BLaER1 treated with 17β-estradiol and CSF1 and Interleukin-3, amounts not matched to agents 10 nM and 100 nM (cell line): ENCODE measurements around the gene LRRC73.
A peak's percentile ranks its signal among the peaks of the same experiment; 100 is the strongest.

Experiments
- H3K27ac ChIP-seq, 11 experiments: shearing (Covaris generic); formaldehyde crosslinking; 2 replicates each; pipeline ENCODE4 v1.8.1; 2022
- H3K27me3 ChIP-seq, 11 experiments: shearing (Covaris generic); formaldehyde crosslinking; 2 replicates each; pipeline ENCODE4 v1.8.1; 2022
- H3K36me3 ChIP-seq, 11 experiments: shearing (Covaris generic); formaldehyde crosslinking; 2 replicates each; pipeline ENCODE4 v1.8.1; 2022
- H3K4me1 ChIP-seq, 10 experiments: shearing (Covaris generic); formaldehyde crosslinking; 2 replicates each; pipeline ENCODE4 v1.8.1; 2022
- H3K4me2 ChIP-seq, 11 experiments: shearing (Covaris generic); formaldehyde crosslinking; 2 replicates each; pipeline ENCODE4 v1.8.1; 2022
- H3K4me3 ChIP-seq, 10 experiments: shearing (Covaris generic); formaldehyde crosslinking; 2 replicates each; pipeline ENCODE4 v1.8.1; 2022
- H3K9ac ChIP-seq, 11 experiments: shearing (Covaris generic); formaldehyde crosslinking; 2 replicates each; pipeline ENCODE4 v1.8.1; 2022
- H3K9me3 ChIP-seq, 11 experiments: shearing (Covaris generic); formaldehyde crosslinking; replicated peaks in 1 of 11; 2 replicates each; pipeline ENCODE4 v1.8.1; 2022
- H4K20me1 ChIP-seq, 11 experiments: shearing (Covaris generic); formaldehyde crosslinking; 2 replicates each; pipeline ENCODE4 v1.8.1; 2022
- Cebpa-rat ChIP-seq, 11 experiments: shearing (Covaris generic); IDR thresholded peaks; 2 replicates each; pipeline ENCODE4 v1.8.1; 2022

The LRRC73 gene

GRCh38 chr6:43532201-43532600 lies 22.1 kb upstream of the LRRC73 start:
- Histone ChIP-seq H3K36me3 (peaks cover 90 to 100% (median 100%) of the 10 kb centered on the region in 11 experiments), H3K4me3 (no peak overlapping the region), H3K9me3 (no peaks in the 10 kb centered on the region), H3K9ac (no peak overlapping the region), H3K27ac (no peak overlapping the region), H3K27me3 (no peaks in the 10 kb centered on the region), H4K20me1 (peaks cover 0 to 30% (median 8%) of the 10 kb centered on the region in 11 experiments; a peak in 7 of 22 replicates), H3K4me2 (no peak overlapping the region), H3K4me1 (no peaks in the 10 kb centered on the region)
- no peak for TF ChIP-seq Cebpa-rat (IDR thresholded peaks at IDR 0.05)

DNA sequence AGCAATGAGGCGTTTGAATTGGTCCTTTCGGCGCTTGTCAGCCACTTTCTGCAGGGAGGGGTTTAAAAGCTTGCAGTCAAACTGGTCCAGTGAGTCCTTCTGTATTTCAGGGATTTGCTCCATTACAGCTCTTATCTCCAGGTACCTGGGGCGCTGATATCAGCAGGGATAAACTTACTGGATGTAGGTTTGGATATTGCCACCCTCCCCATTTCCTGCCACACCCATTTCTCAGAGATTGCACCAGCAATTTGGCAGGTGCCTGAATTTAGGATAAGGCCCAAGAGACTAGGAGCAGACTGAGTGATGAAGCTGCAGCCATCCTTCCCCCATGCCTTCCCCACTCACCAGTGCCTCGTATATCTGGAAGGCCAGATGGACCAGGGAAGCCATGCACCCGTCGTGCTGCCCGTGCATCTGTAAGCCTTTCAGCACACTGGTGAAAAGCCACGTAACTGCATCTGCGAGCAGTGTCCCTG lies 14.4 kb upstream of the LRRC73 start:
- Histone ChIP-seq H3K27me3 (no peaks in the 10 kb centered on the region), H3K36me3 (peaks cover 100% of the 10 kb centered on the region in 11 experiments), H3K4me1 (peaks cover 0 to 12% (median 0%) of the 10 kb centered on the region in 10 experiments; a peak in 2 of 20 replicates), H3K9ac (no peak overlapping the region), H3K4me3 (no peak overlapping the region), H4K20me1 (peaks cover 0 to 90% (median 61%) of the 10 kb centered on the region in 11 experiments; a peak in 16 of 22 replicates), H3K27ac (no peak overlapping the region), H3K9me3 (no peaks in the 10 kb centered on the region), H3K4me2 (no peak overlapping the region)
- TF ChIP-seq Cebpa-rat (IDR thresholded peaks at IDR 0.05): no peak

GRCh38 chr6:43523284-43523683 lies 13.1 kb upstream of the LRRC73 start:
- H3K9ac ChIP-seq: no peak overlapping the region

DNA sequence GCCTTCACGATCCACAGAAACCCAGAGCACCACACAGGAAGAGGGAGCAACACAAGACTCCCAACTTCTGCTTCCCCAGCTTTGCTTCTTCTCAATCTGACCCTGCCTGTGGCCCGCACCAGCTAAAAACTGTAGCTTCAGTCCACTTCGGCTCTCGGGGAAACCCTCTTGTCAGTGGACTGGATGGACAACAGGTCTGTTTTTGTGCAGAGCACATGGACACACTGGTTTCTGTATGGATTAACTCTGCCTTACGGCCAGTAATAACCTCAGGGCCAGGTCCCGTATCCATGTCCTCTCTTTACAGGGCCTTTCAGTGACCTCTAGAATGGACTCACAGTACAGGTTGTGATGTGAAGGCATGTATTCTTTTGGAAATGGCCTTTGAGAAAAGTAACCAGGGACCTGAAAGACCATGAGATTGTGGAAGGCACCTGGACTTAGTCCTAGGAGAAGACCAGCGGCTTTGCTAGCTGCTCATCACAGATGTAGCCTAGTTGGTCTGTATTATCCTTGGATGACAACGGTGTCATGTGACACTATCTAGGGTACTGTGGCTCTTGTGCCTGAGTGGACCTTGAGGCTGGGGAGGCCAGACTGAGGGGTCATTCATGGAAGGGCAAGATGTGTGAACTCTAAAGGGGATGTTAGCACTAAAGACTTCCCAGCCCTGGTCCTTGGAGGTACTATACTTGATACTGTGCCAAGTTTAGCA lies 12.6 kb upstream of the LRRC73 start:
- Histone ChIP-seq H3K4me2 (no peak overlapping the region), H3K9me3 (no peaks in the 10 kb centered on the region), H4K20me1 (peaks cover 0 to 100% (median 68%) of the 10 kb centered on the region in 11 experiments; a peak in 17 of 22 replicates), H3K4me1 (peaks cover 12 to 29% (median 15%) of the 10 kb centered on the region in 10 experiments), H3K9ac (no peak overlapping the region), H3K27ac (no peak overlapping the region), H3K27me3 (no peaks in the 10 kb centered on the region), H3K4me3 (no peak overlapping the region), H3K36me3 (peaks cover 86 to 96% (median 91%) of the 10 kb centered on the region in 11 experiments)
- TF ChIP-seq Cebpa-rat (IDR thresholded peaks at IDR 0.05): no peak

More at GRCh38 chr6:43523284-43523683, 13.1 kb upstream of the LRRC73 start:
- H3K27ac ChIP-seq: no peak overlapping the region
- no peaks in the 10 kb centered on the region for H3K27me3 ChIP-seq
- H3K4me2 ChIP-seq: no peak overlapping the region
- H3K36me3 ChIP-seq: peaks cover 92 to 100% (median 97%) of the 10 kb centered on the region in 11 experiments
- H4K20me1 ChIP-seq: peaks cover 0 to 100% (median 65%) of the 10 kb centered on the region in 11 experiments; a peak in 17 of 22 replicates
- no peak for TF ChIP-seq Cebpa-rat (IDR thresholded peaks at IDR 0.05)
- H3K4me3 ChIP-seq: no peak overlapping the region
- H3K9me3 ChIP-seq: no peaks in the 10 kb centered on the region
- peaks cover 6 to 24% (median 9%) of the 10 kb centered on the region in 10 experiments for H3K4me1 ChIP-seq

DNA sequence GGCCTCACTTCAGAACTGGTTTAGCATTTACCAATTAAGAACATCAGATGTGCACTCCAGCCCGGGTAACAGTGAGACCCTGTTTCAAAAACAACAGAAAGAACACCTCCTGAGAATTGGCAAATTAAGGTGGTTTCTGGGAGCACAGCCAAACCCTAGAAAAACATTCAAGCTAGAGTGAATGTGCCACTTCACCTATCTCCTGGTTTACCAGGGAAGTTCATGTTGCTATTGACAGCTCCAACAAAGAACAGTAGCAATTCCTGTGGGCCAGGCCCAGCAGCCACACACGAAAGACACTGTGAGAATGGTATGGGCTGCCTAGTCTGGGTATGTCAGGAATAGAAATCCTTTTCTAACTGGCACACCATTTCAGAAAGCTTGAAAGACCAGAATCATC lies 11.7 kb upstream of the LRRC73 start:
- no peak overlapping the region; a peak in 1 of 22 replicates for H3K9ac ChIP-seq
- H3K27ac ChIP-seq: no peak overlapping the region
- H3K27me3 ChIP-seq: no peaks in the 10 kb centered on the region
- H3K36me3 ChIP-seq: peaks cover 77 to 87% (median 82%) of the 10 kb centered on the region in 11 experiments
- no peak overlapping the region for H3K4me3 ChIP-seq
- H4K20me1 ChIP-seq: peaks cover 0 to 93% (median 68%) of the 10 kb centered on the region in 11 experiments; a peak in 17 of 22 replicates
- no peak for TF ChIP-seq Cebpa-rat (IDR thresholded peaks at IDR 0.05)
- H3K9me3 ChIP-seq: no peaks in the 10 kb centered on the region
- H3K4me2 ChIP-seq: no peak overlapping the region
- H3K4me1 ChIP-seq: peaks cover 12 to 29% (median 15%) of the 10 kb centered on the region in 10 experiments

DNA sequence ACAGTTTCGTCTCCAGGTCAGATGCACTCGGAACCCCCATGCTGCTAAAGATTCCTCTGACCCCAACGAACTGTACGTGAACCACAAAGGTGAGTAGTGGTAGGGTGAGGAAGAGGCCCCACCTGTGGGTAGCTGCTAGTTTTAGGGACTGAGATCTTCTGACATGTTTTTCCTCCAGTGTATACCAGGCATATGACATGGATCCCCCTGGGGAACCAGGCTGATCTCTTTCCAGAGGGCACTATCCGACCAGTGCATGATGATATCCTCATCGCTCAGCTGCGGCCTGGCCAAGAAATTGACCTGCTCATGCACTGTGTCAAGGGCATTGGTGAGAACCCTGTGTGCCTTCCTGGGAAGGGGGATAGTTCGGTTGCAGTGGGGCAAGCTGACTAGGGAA lies 10.0 kb upstream of the LRRC73 start:
- no peak overlapping the region for H3K27ac ChIP-seq
- peaks cover 68 to 77% (median 72%) of the 10 kb centered on the region in 11 experiments for H3K36me3 ChIP-seq
- H3K4me3 ChIP-seq: no peak overlapping the region

GRCh38 chr6:43517505-43518357 lies 7.6 kb upstream of the LRRC73 start:
- H3K9me3 ChIP-seq: no peaks in the 10 kb centered on the region
- peak overlapping the region; percentile 63 to 97 (median 91); a peak in 21 of 22 replicates for H3K27ac ChIP-seq
- H3K9ac ChIP-seq: peak overlapping the region; percentile 88 to 99 (median 95)
- H3K4me1 ChIP-seq: peaks cover 38 to 50% (median 46%) of the 10 kb centered on the region in 10 experiments
- H4K20me1 ChIP-seq: peaks cover 11 to 87% (median 73%) of the 10 kb centered on the region in 11 experiments; a peak in 19 of 22 replicates
- TF ChIP-seq Cebpa-rat (IDR thresholded peaks at IDR 0.05): no peak
- peak overlapping the region; percentile 84 to 97 (median 91) for H3K4me2 ChIP-seq
- peak overlapping the region; percentile 84 to 99 (median 96) for H3K4me3 ChIP-seq
- no peaks in the 10 kb centered on the region for H3K27me3 ChIP-seq
- peaks cover 67 to 76% (median 72%) of the 10 kb centered on the region in 11 experiments for H3K36me3 ChIP-seq

More for the DNA sequence above, 10.0 kb upstream of the LRRC73 start:
- Histone ChIP-seq H3K4me1 (peaks cover 23 to 33% (median 26%) of the 10 kb centered on the region in 10 experiments), H4K20me1 (peaks cover 0 to 86% (median 64%) of the 10 kb centered on the region in 11 experiments; a peak in 19 of 22 replicates), H3K4me2 (no peak overlapping the region), H3K27me3 (no peaks in the 10 kb centered on the region), H3K9me3 (no peaks in the 10 kb centered on the region), H3K9ac (no peak overlapping the region)
- TF ChIP-seq Cebpa-rat (IDR thresholded peaks at IDR 0.05): no peak

DNA sequence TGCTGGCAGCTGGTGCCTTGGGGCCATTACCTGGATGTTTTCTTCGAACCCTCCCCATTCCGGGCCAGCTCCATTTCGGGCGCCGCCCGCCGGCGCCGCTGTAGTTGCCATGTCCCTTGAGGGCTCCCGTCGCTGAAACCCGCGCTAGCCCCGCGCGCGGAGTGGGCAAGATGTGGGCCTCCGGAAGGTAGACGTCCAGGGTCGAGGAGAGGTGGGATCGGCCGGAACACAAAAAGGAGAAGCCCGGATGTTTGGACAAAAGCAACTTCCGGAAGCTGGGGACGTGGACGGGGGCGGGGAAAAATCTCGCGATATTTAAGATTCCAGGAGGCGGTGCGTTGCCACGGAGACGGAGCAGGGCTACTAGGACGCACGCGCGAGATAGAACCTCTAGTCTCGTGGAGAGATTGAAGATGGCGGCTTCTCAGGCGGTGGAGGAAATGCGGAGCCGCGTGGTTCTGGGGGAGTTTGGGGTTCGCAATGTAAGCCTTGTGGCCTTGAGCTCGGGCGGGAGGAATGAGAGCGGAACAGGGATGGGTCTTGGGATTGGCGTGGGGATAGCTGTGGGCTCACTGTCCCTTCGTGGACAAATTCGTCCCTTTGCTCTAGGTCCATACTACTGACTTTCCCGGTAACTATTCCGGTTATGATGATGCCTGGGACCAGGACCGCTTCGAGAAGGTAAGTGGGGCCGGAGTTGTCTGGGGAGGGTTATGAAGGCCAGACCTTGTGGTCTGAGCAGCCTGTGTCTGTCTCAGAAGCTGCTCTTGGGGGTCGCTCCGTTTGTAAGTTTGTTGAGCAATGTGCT lies 6.8 kb upstream of the LRRC73 start, which contains the start of the genes POLR1C and YIPF3:
Gene POLR1C (plus strand): TSS at position 393 of the 808 bp plus-strand sequence. CDS start 21 bp downstream, at position 414.
Gene YIPF3 (minus strand): TSS at position 230 of the 808 bp plus-strand sequence. CDS start 119 bp downstream, at position 111.
- no peak for TF ChIP-seq Cebpa-rat (IDR thresholded peaks at IDR 0.05)
- H3K9ac ChIP-seq: peak within 1 kb of the TSS; percentile 88 to 99 (median 95)
- H3K9me3 ChIP-seq: no peaks in the 10 kb centered on the region
- H3K27ac ChIP-seq: peak within 1 kb of the TSS; percentile 77 to 97 (median 91)
- H3K4me3 ChIP-seq: peak within 1 kb of the TSS; percentile 84 to 99 (median 96)
- H3K36me3 ChIP-seq: peaks cover 67 to 76% (median 72%) of the 10 kb centered on the region in 11 experiments
- H3K4me1 ChIP-seq: peaks cover 47 to 58% (median 55%) of the 10 kb centered on the region in 10 experiments
- no peaks in the 10 kb centered on the region for H3K27me3 ChIP-seq
- H3K4me2 ChIP-seq: peak within 1 kb of the TSS; percentile 91 to 99 (median 96)
- H4K20me1 ChIP-seq: peaks cover 19 to 87% (median 73%) of the 10 kb centered on the region in 11 experiments; a peak in 20 of 22 replicates
